Gastrocnemius medialis (tissue), 4 donors: ENCODE data around the gene WDR87.

Experiments
- POLR2A ChIP-seq, 2 donors: fragments of 450-650 bp; IDR thresholded peaks; one replicate each; pipeline ENCODE4 v1.6.1; 2017; ENCODE audit warnings: antibody characterized with exemption in 2 of 2, mild to moderate bottlenecking in 2 of 2, moderate library complexity in 2 of 2
- TF ChIP-seq, protein P1 (sequence below), 5 experiments: fragments of 450-650 bp in 3 of 5; fragments of 200-600 bp in 2 of 5; sonication (generic) in 2 of 5; IDR thresholded peaks in 4 of 5; conservative IDR thresholded peaks in 1 of 5; 1 replicate in 4 of 5; 2 replicates in 1 of 5; pipeline ENCODE4 v1.5.1; 2016 to 2019; ENCODE audit warnings: antibody characterized with exemption in 5 of 5, mild to moderate bottlenecking in 3 of 5, moderate library complexity in 3 of 5

- TF ChIP-seq POLR2A (IDR thresholded peaks at IDR 0.05): no peak
- TF ChIP-seq, protein P1, sequence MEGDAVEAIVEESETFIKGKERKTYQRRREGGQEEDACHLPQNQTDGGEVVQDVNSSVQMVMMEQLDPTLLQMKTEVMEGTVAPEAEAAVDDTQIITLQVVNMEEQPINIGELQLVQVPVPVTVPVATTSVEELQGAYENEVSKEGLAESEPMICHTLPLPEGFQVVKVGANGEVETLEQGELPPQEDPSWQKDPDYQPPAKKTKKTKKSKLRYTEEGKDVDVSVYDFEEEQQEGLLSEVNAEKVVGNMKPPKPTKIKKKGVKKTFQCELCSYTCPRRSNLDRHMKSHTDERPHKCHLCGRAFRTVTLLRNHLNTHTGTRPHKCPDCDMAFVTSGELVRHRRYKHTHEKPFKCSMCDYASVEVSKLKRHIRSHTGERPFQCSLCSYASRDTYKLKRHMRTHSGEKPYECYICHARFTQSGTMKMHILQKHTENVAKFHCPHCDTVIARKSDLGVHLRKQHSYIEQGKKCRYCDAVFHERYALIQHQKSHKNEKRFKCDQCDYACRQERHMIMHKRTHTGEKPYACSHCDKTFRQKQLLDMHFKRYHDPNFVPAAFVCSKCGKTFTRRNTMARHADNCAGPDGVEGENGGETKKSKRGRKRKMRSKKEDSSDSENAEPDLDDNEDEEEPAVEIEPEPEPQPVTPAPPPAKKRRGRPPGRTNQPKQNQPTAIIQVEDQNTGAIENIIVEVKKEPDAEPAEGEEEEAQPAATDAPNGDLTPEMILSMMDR (IDR thresholded peaks at IDR 0.05 in 4 of 5, conservative IDR thresholded peaks at IDR 0.05 in 1 of 5): no peak
Measured at GRCh38 chr19:37947778-37948177, 41.4 kb upstream of the WDR87 start.
